Activated T-helper 1 cell treated with anti-CD3 and anti-CD28 coated beads, Interleukin-12 subunit alpha, Interleukin-12 subunit beta, Interleukin-2, Interleukin-4 antibody, amounts not matched to agents 30 ng/mL and 10 ng/mL and 1 ng/mL, durations not matched to agents 14 hours and 24 hours and 36 hours (primary cell): ENCODE data around the gene GAPDHS. TPM values are rescaled to one million over a fixed set of nuclear protein-coding genes. Genes with fewer than 3 reads are reported as not detected.

Experiments
- DNase-seq: peaks from one replicate; pipeline ENCODE4 v3.0.0; 2021; ENCODE audit warnings: low spot score
- H3K27ac Mint-ChIP-seq: one replicate; pipeline ENCODE4 v1.8.0; 2021; ENCODE audit warnings: mild to moderate bottlenecking, mixed read lengths
- H3K27me3 Mint-ChIP-seq: one replicate; pipeline ENCODE4 v1.8.0; 2022; ENCODE audit warnings: mild to moderate bottlenecking, moderate library complexity, mixed read lengths; ENCODE audit not compliant: insufficient read depth
- H3K36me3 Mint-ChIP-seq: one replicate; pipeline ENCODE4 v1.8.0; 2021; ENCODE audit warnings: low read depth, mixed read lengths
- H3K4me1 Mint-ChIP-seq: one replicate; pipeline ENCODE4 v1.8.0; 2021; ENCODE audit warnings: low read depth, mixed read lengths
- H3K4me3 Mint-ChIP-seq: one replicate; pipeline ENCODE4 v1.8.0; 2021; ENCODE audit warnings: mild to moderate bottlenecking, moderate library complexity, mixed read lengths
- H3K9me3 Mint-ChIP-seq: one replicate; pipeline ENCODE4 v1.8.0; 2021; ENCODE audit warnings: mixed read lengths
- intact Hi-C: fragments of 100-400 bp; cut with micrococcal nuclease; formaldehyde crosslinking; loops from one replicate; pipeline ENCODE4 v1.15.1; 2024
- total RNA-seq: library from RNA; stranded (reverse); gene quantifications from 2 replicates; pipeline ENCODE4 v1.2.3, GENCODE V29; 2022

Gene GAPDHS
- total RNA-seq, 1 donor from 2014 or later, result not detected

DNA sequence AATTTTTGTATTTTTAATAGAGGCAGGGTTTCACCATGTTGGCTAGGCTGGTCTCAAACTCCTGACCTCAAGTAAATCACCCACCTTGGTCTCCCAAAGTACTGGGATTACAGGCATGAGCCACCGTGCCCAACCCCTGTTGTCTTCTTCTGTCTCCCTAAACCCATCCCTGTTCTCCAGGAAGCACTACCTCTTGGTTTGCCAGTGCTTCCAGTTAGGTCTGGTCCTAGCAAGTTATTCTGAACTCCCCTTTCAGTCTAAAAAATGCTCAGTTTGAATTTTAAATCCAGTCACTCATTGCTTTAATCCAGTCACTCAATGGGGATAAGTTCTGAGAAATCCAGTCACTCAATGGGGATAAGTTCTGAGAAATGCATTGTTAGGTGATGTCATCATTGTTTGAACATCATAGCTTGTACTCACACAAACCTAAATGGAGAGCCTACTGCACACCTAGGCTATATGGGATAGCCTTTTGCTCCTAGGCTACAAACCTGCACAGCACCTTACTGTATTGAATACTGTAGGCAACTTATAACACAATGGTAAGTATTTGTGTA lies 38.2 kb downstream of the GAPDHS start:
- H3K36me3 Mint-ChIP-seq, result no peaks in the 10 kb centered on the region
- H3K27ac Mint-ChIP-seq, result no peak overlapping the region
- no peak for DNase-seq
- H3K4me1 Mint-ChIP-seq, result no peaks in the 10 kb centered on the region
- no peak overlapping the region for H3K4me3 Mint-ChIP-seq
- H3K27me3 Mint-ChIP-seq, result peaks cover 9% of the 10 kb centered on the region
- peaks cover 19% of the 10 kb centered on the region for H3K9me3 Mint-ChIP-seq
- intact Hi-C loops, result no loop called here

DNA sequence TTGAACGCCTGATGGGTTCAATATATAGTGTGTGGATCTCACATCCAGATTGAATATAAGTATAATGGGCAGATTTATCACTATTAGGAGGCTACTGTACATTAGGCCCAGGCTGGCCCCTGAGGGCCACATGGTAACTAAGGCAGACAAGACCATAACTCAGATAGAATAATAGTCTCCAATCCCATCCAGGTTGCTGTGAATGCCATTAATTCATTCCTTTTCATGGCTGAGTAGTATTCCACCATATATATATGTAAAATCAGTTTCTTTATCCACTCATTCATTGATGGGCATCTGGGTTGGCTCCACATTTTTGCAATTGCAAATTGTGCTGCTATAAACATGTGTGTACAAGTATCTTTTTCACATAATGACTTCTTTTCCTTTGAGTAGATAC lies 44.7 kb downstream of the GAPDHS start:
- intact Hi-C loops, result no loop called here
- H3K27ac Mint-ChIP-seq, result no peak overlapping the region
- DNase-seq, result no peak
- H3K4me3 Mint-ChIP-seq, result no peak overlapping the region
- H3K9me3 Mint-ChIP-seq, result peaks cover 27% of the 10 kb centered on the region
- H3K36me3 Mint-ChIP-seq, result no peaks in the 10 kb centered on the region
- no peaks in the 10 kb centered on the region for H3K4me1 Mint-ChIP-seq
- peaks cover 2% of the 10 kb centered on the region for H3K27me3 Mint-ChIP-seq

GRCh38 chr19:35578707-35579106 lies 45.5 kb downstream of the GAPDHS start:
- Mint-ChIP-seq H3K4me3 (no peak overlapping the region), H3K9me3 (peaks cover 27% of the 10 kb centered on the region), H3K27me3 (peaks cover 2% of the 10 kb centered on the region), H3K4me1 (no peaks in the 10 kb centered on the region), H3K36me3 (no peaks in the 10 kb centered on the region), H3K27ac (no peak overlapping the region)
- DNase-seq, result no peak
- intact Hi-C loops, result no loop called here

DNA sequence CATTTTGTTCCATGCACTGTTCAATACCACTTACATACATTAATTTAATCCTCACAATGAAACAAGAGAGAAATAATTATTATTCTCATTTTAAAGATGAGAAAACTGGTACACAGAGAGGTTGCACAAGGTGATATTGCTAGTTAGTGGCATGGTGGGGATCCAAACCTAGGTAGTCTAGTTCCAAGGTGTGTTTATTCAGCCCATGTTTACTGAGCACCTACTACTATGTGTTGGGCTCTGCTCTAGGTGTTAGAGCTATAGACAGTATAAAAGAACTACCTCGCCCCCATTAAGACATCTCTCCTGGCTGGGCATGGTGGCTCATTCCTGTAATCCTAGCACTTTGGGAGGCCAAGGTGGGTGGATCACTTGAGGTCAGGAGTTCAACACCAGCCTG lies 49.5 kb downstream of the GAPDHS start:
- Mint-ChIP-seq H3K4me1 (no peaks in the 10 kb centered on the region), H3K9me3 (no peaks in the 10 kb centered on the region), H3K27me3 (peaks cover 10% of the 10 kb centered on the region), H3K36me3 (no peaks in the 10 kb centered on the region), H3K27ac (no peak overlapping the region), H3K4me3 (no peak overlapping the region)
- no peak for DNase-seq
- intact Hi-C loops, result no loop called here

- H3K4me1 Mint-ChIP-seq, result no peaks in the 10 kb centered on the region
- H3K9me3 Mint-ChIP-seq, result no peaks in the 10 kb centered on the region
- H3K27me3 Mint-ChIP-seq, result peaks cover 10% of the 10 kb centered on the region
- no peak within 1 kb of the TSS for H3K4me3 Mint-ChIP-seq
- H3K36me3 Mint-ChIP-seq, result no peaks in the 10 kb centered on the region
- DNase-seq, result no peak
- intact Hi-C loops, result no loop called here
- H3K27ac Mint-ChIP-seq, result no peak within 1 kb of the TSS
These were observed 52.6 kb downstream of the GAPDHS start, which contains the start of gene PMIS2 for GRCh38 chr19:35585848-35586247. Gene PMIS2, plus strand, starts transcription at chr19:35586173. Its CDS starts 87 bp downstream, at chr19:35586260.

DNA sequence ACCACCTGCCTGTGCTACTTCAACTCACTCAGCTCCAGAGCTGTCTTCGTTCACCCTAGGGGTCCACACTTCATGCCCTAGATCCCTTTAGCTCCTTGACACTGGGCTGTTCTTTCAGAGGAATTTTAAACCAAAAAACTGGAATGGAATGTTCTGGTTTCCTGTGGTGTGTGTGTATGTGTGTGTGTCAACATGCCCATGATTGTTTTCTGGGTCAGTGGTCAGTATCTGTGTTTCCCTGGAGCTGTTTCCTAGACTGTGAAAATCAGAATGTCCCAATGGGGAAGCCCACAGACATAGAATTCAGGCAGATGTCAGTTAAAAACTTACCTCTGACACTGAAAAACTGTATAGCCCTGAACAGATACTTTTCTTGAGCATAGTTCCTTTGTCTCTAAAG lies 54.1 kb downstream of the GAPDHS start:
- DNase-seq, result no peak
- H3K27me3 Mint-ChIP-seq, result peaks cover 9% of the 10 kb centered on the region

GRCh38 chr19:35590875-35591274 lies 57.6 kb downstream of the GAPDHS start:
- intact Hi-C loops, result no loop called here
- no peak for DNase-seq
- Mint-ChIP-seq H3K27me3 (peaks cover 4% of the 10 kb centered on the region), H3K9me3 (no peaks in the 10 kb centered on the region), H3K4me1 (no peaks in the 10 kb centered on the region), H3K4me3 (no peak overlapping the region), H3K36me3 (no peaks in the 10 kb centered on the region), H3K27ac (no peak overlapping the region)

More for the DNA sequence above, 54.1 kb downstream of the GAPDHS start:
- H3K36me3 Mint-ChIP-seq, result no peaks in the 10 kb centered on the region
- H3K4me1 Mint-ChIP-seq, result no peaks in the 10 kb centered on the region
- no peak overlapping the region for H3K27ac Mint-ChIP-seq
- H3K9me3 Mint-ChIP-seq, result no peaks in the 10 kb centered on the region
- intact Hi-C loops, result loop anchor here (1.0 kb wide), 1 partner anchor 74 kb away; the partner anchor contains the start of gene DMKN
- H3K4me3 Mint-ChIP-seq, result no peak overlapping the region

DNA sequence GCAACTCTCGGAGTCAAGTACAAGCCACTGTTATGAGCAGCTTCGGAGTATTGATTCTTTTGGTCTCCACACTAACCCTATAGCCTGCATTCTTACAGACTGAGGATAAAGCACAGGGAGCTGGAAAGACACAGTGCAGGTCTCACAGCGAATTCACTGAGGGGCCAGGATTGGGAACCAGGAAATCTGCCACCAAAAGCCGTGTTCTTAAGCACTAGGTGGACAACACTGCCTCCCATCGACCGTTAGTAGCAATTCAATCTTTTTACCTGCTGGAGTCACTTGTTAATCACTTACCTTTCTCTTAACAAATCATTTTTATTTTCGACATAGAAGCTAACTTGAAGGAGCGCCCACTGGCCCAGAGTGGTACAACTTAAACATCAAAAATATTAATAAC lies 59.0 kb downstream of the GAPDHS start:
- no peak for DNase-seq
- Mint-ChIP-seq H3K9me3 (no peaks in the 10 kb centered on the region), H3K27me3 (peaks cover 4% of the 10 kb centered on the region), H3K27ac (no peak overlapping the region), H3K4me3 (no peak overlapping the region), H3K4me1 (peaks cover 10% of the 10 kb centered on the region), H3K36me3 (no peaks in the 10 kb centered on the region)
- intact Hi-C loops, result loop anchor here (1.0 kb wide), 3 partner anchors 43 to 240 kb away; no protein-coding TSS in a partner anchor

Other genes with a start within 250 kb of the GAPDHS start
- gene MAG, start 241.3 kb upstream of the GAPDHS start, total RNA-seq, result not detected in 2 replicates
- 4.7 and 5.1 TPM in 2 replicates for gene CD22, start 204.3 kb upstream of the GAPDHS start, total RNA-seq
- gene FFAR1, start 185.6 kb upstream of the GAPDHS start, total RNA-seq, result 0.12 and 0.18 TPM in 2 replicates
- gene FFAR3, start 175.0 kb upstream of the GAPDHS start, total RNA-seq, result 0.20 and 0.36 TPM in 2 replicates
- gene GPR42, start 162.4 kb upstream of the GAPDHS start, total RNA-seq, result 0.20 TPM in 1 of 2 replicates, not detected in the other
- not detected in 2 replicates for gene FFAR2, start 85.2 kb upstream of the GAPDHS start, total RNA-seq
- not detected in 2 replicates for gene KRTDAP, start 43.0 kb upstream of the GAPDHS start, total RNA-seq
- gene DMKN, start 19.8 kb upstream of the GAPDHS start, total RNA-seq, result not detected in 2 replicates
- not detected in 2 replicates for gene SBSN, start 5.1 kb upstream of the GAPDHS start, total RNA-seq
- gene TMEM147, start 12.2 kb downstream of the GAPDHS start, total RNA-seq, result 122 and 123 TPM in 2 replicates
- not detected in 2 replicates for gene ATP4A, start 30.2 kb downstream of the GAPDHS start, total RNA-seq
- not detected in 2 replicates for gene PMIS2, start 52.7 kb downstream of the GAPDHS start, total RNA-seq
- 41.0 and 48.4 TPM in 2 replicates for gene HAUS5, start 79.3 kb downstream of the GAPDHS start, total RNA-seq
- 105 and 118 TPM in 2 replicates for gene RBM42, start 95.6 kb downstream of the GAPDHS start, total RNA-seq
- 0.98 and 1.0 TPM in 2 replicates for gene ETV2, start 108.3 kb downstream of the GAPDHS start, total RNA-seq
- 434 and 451 TPM in 2 replicates for gene COX6B1, start 114.9 kb downstream of the GAPDHS start, total RNA-seq
- gene UPK1A, start 133.1 kb downstream of the GAPDHS start, total RNA-seq, result 0.41 and 0.51 TPM in 2 replicates
- gene ZBTB32, start 171.1 kb downstream of the GAPDHS start, total RNA-seq, result 126 TPM in 2 replicates
- gene KMT2B, start 184.5 kb downstream of the GAPDHS start, total RNA-seq, result 61.9 and 65.2 TPM in 2 replicates
- gene IGFLR1, start 209.0 kb downstream of the GAPDHS start, total RNA-seq, result 105 and 106 TPM in 2 replicates
- 28.1 and 29.7 TPM in 2 replicates for gene U2AF1L4, start 212.0 kb downstream of the GAPDHS start, total RNA-seq
- gene PSENEN, start 212.2 kb downstream of the GAPDHS start, total RNA-seq, result 50.6 and 54.6 TPM in 2 replicates
- gene LIN37, start 215.1 kb downstream of the GAPDHS start, total RNA-seq, result 9.3 and 9.8 TPM in 2 replicates
- 0.78 TPM in 1 of 2 replicates, not detected in the other for gene HSPB6, start 223.6 kb downstream of the GAPDHS start, total RNA-seq
- 39.5 and 45.1 TPM in 2 replicates for gene PROSER3, start 224.7 kb downstream of the GAPDHS start, total RNA-seq
- gene ARHGAP33, start 242.1 kb downstream of the GAPDHS start, total RNA-seq, result 24.5 and 25.8 TPM in 2 replicates